H9 (cell line): ENCODE measurements around the gene MOB4. TPM values are rescaled to one million over a fixed set of nuclear protein-coding genes. Genes with fewer than 3 reads are reported as not detected.
A peak's percentile ranks its signal among the peaks of the same experiment; 100 is the strongest.

Experiments
- DNase-seq: peaks from one replicate; pipeline ENCODE4 v3.0.0-alpha.2; 2017
- H2AFZ ChIP-seq: one replicate; pipeline ENCODE4 v1.6.1; 2013; ENCODE audit warnings: mild to moderate bottlenecking, low read length, control low read depth, moderate library complexity
- H2AK5ac ChIP-seq: 2 replicates; pipeline ENCODE4 v1.6.1; 2013; ENCODE audit warnings: low read length, control low read depth, mixed read lengths; ENCODE audit not compliant: insufficient read length
- H2BK120ac ChIP-seq: one replicate; pipeline ENCODE4 v1.6.1; 2013; ENCODE audit warnings: low read depth, mild to moderate bottlenecking, low read length, control low read depth, inconsistent platforms; ENCODE audit not compliant: poor library complexity, severe bottlenecking
- H2BK12ac ChIP-seq: 2 replicates; pipeline ENCODE4 v1.6.1; 2013; ENCODE audit warnings: low read length, control low read depth, mixed read lengths, low read depth; ENCODE audit not compliant: insufficient read length
- H2BK15ac ChIP-seq: 2 replicates; pipeline ENCODE4 v1.6.1; 2013; ENCODE audit warnings: low read depth, low read length, control low read depth
- H2BK20ac ChIP-seq: one replicate; pipeline ENCODE4 v1.6.1; 2013; ENCODE audit warnings: low read depth, mild to moderate bottlenecking, low read length, control low read depth, inconsistent platforms; ENCODE audit not compliant: poor library complexity, severe bottlenecking
- H2BK5ac ChIP-seq: 2 replicates; pipeline ENCODE4 v1.6.1; 2013; ENCODE audit warnings: low read length, control low read depth, mixed read lengths; ENCODE audit not compliant: insufficient read length
- H3K14ac ChIP-seq: 2 replicates; pipeline ENCODE4 v1.6.1; 2013; ENCODE audit warnings: low read length, control low read depth; ENCODE audit not compliant: insufficient read depth
- H3K18ac ChIP-seq: 2 replicates; pipeline ENCODE4 v1.6.1; 2013; ENCODE audit warnings: low read depth, mild to moderate bottlenecking, mixed read lengths, low read length, control low read depth; ENCODE audit not compliant: insufficient read length
- H3K23ac ChIP-seq: 2 replicates; pipeline ENCODE4 v1.6.1; 2013; ENCODE audit warnings: low read length, control low read depth, mixed read lengths, low read depth; ENCODE audit not compliant: insufficient read length
- H3K23me2 ChIP-seq: 2 replicates; pipeline ENCODE4 v1.6.1; 2013; ENCODE audit warnings: low read depth, mild to moderate bottlenecking, mixed read lengths, low read length, control low read depth; ENCODE audit not compliant: insufficient read length, poor library complexity, severe bottlenecking
- H3K27ac ChIP-seq: 2 replicates; pipeline ENCODE4 v1.5.1; 2013; ENCODE audit warnings: low read length, control low read depth, mixed read lengths, low read depth; ENCODE audit not compliant: insufficient read length
- H3K27me3 ChIP-seq: 2 replicates; pipeline ENCODE4 v1.6.1; 2013; ENCODE audit warnings: low read length, control low read depth, inconsistent platforms; ENCODE audit not compliant: insufficient read depth
- H3K4ac ChIP-seq: 2 replicates; pipeline ENCODE4 v1.6.1; 2013; ENCODE audit warnings: low read depth, mild to moderate bottlenecking, control low read depth, inconsistent platforms, low read length, moderate library complexity
- H3K4me1 ChIP-seq: 2 replicates; pipeline ENCODE4 v1.6.1; 2013; ENCODE audit warnings: low read length, control low read depth, inconsistent platforms; ENCODE audit not compliant: insufficient read depth
- H3K4me2 ChIP-seq: 2 replicates; pipeline ENCODE4 v1.6.1; 2013; ENCODE audit warnings: low read length, control low read depth, mixed read lengths; ENCODE audit not compliant: insufficient read length, insufficient read depth
- H3K56ac ChIP-seq: 2 replicates; pipeline ENCODE4 v1.6.1; 2013; ENCODE audit warnings: low read depth, mild to moderate bottlenecking, mixed read lengths, low read length, control low read depth; ENCODE audit not compliant: insufficient read length
- H3K79me1 ChIP-seq: 2 replicates; pipeline ENCODE4 v1.6.1; 2013; ENCODE audit warnings: low read depth, mild to moderate bottlenecking, moderate library complexity, low read length, control low read depth, inconsistent platforms; ENCODE audit not compliant: insufficient read depth, poor library complexity, severe bottlenecking
- H3K79me2 ChIP-seq: 2 replicates; pipeline ENCODE4 v1.6.1; 2013; ENCODE audit warnings: low read length, control low read depth, inconsistent platforms; ENCODE audit not compliant: insufficient read depth
- H3K9ac ChIP-seq: 2 replicates; pipeline ENCODE4 v1.6.1; 2013; ENCODE audit warnings: low read length, control low read depth, mixed read lengths; ENCODE audit not compliant: insufficient read length; ENCODE audit errors: extremely low read depth
- H3K9me3 ChIP-seq: one replicate; pipeline ENCODE4 v1.6.1; 2013; ENCODE audit warnings: low read depth, low read length, inconsistent platforms; ENCODE audit not compliant: control insufficient read depth
- H3T11ph ChIP-seq: one replicate; pipeline ENCODE4 v1.6.1; 2013; ENCODE audit warnings: mild to moderate bottlenecking, low read length, control low read depth, inconsistent platforms
- H4K20me1 ChIP-seq: one replicate; pipeline ENCODE4 v1.6.1; 2013; ENCODE audit not compliant: control insufficient read depth, insufficient read length, insufficient read depth
- H4K5ac ChIP-seq: 2 replicates; pipeline ENCODE4 v1.6.1; 2013; ENCODE audit warnings: low read depth, mild to moderate bottlenecking, mixed read lengths, low read length, control low read depth; ENCODE audit not compliant: insufficient read length
- H4K8ac ChIP-seq: replicated peaks from 2 replicates; pipeline ENCODE4 v1.6.1; 2013; ENCODE audit warnings: low read length, control low read depth, mixed read lengths, low read depth; ENCODE audit not compliant: insufficient read length
- H4K91ac ChIP-seq: 2 replicates; pipeline ENCODE4 v1.6.1; 2013; ENCODE audit warnings: low read depth, mild to moderate bottlenecking, moderate library complexity, mixed read lengths, low read length, control low read depth; ENCODE audit not compliant: insufficient read length
- H3K27ac Mint-ChIP-seq, 3 experiments: 2 replicates in 2 of 3; 3 replicates in 1 of 3; pipeline ENCODE4 v1.8.0; 2020 to 2021; ENCODE audit warnings: mixed read lengths in 3 of 3, mild to moderate bottlenecking in 1 of 3, moderate library complexity in 1 of 3
- H3K27me3 Mint-ChIP-seq: 2 replicates; pipeline ENCODE4 v1.8.0; 2021; ENCODE audit warnings: low read depth, mild to moderate bottlenecking, moderate library complexity, mixed read lengths
- H3K36me3 Mint-ChIP-seq, 3 experiments: 2 replicates in 2 of 3; 3 replicates in 1 of 3; pipeline ENCODE4 v1.8.0; 2020 to 2021; ENCODE audit warnings: low read depth in 3 of 3, mixed read lengths in 3 of 3; ENCODE audit not compliant: insufficient read depth in 1 of 3
- H3K4me1 Mint-ChIP-seq, 2 experiments: 2 replicates each; pipeline ENCODE4 v1.8.0; 2020; ENCODE audit warnings: mixed read lengths in 2 of 2
- H3K4me3 Mint-ChIP-seq, 2 experiments: 2 replicates in 1 of 2; 3 replicates in 1 of 2; pipeline ENCODE4 v1.8.0; 2020 to 2021; ENCODE audit warnings: mild to moderate bottlenecking in 2 of 2, mixed read lengths in 2 of 2, moderate library complexity in 1 of 2
- H3K9me3 Mint-ChIP-seq, 2 experiments: 2 replicates in 1 of 2; 3 replicates in 1 of 2; pipeline ENCODE4 v1.8.0; 2020; ENCODE audit warnings: mild to moderate bottlenecking in 2 of 2, mixed read lengths in 2 of 2, moderate library complexity in 1 of 2
- CTCF ChIP-seq: fragments of 200-600 bp; sonication (generic); conservative IDR thresholded peaks from 3 replicates; pipeline ENCODE4 v1.8.0; 2021; ENCODE audit warnings: antibody characterized with exemption, mild to moderate bottlenecking
- WGBS: extraction: QIAGEN DNeasy Blood & Tissue Kit; methylation state at CpG from one replicate; pipeline ENCODE4 v1.1.7; 2013; ENCODE audit warnings: missing lambda C conversion rate, low lambda C conversion rate, mixed read lengths; ENCODE audit not compliant: insufficient read length; ENCODE audit errors: extremely low coverage; 5-methylcytosine and 5-hydroxymethylcytosine counted together
- total RNA-seq: library from RNA; stranded (reverse); gene quantifications from 2 replicates; pipeline ENCODE4 v1.2.1, GENCODE V29; 2021

MOB4 gene
- total RNA-seq, 1 experiment from 2014 or later: 57.6 TPM

- H3K9me3 ChIP-seq: peaks cover 5% of the 10 kb centered on the region
- H3K23me2 ChIP-seq: no peaks in the 10 kb centered on the region
- no peaks in the 10 kb centered on the region for H3K79me1 ChIP-seq
- H2AFZ ChIP-seq: no peak overlapping the region
- no peak overlapping the region for H3T11ph ChIP-seq
- H3K23ac ChIP-seq: no peak overlapping the region
- TF ChIP-seq CTCF: no peak
- H3K27ac Mint-ChIP-seq: 0 out of 7 replicates have a peak overlapping the region, but pooled peaks of 1 of the 3 experiments have one; percentile 42
- H3K4ac ChIP-seq: no peak overlapping the region
- no peak for DNase-seq
- H2BK15ac ChIP-seq: no peak overlapping the region
- H3K9me3 Mint-ChIP-seq: peaks cover 5 to 11% of the 10 kb centered on the region in 2 experiments; a peak in 3 of 5 replicates
- H2BK20ac ChIP-seq: no peak overlapping the region
- H2AK5ac ChIP-seq: no peak overlapping the region
- no peak overlapping the region for H2BK5ac ChIP-seq
- peaks cover 4% of the 10 kb centered on the region; the same call in 1 of the 2 replicates for H3K4me1 ChIP-seq
- H4K5ac ChIP-seq: no peak overlapping the region
- H3K36me3 Mint-ChIP-seq: peaks cover 0 to 16% (median 2%) of the 10 kb centered on the region in 3 experiments; a peak in 4 of 7 replicates
- H3K14ac ChIP-seq: no peak overlapping the region
- no peak overlapping the region for H3K18ac ChIP-seq
- H3K27ac ChIP-seq: no peak overlapping the region
- H4K8ac ChIP-seq: no peak overlapping the region
- no peak overlapping the region for H3K56ac ChIP-seq
- WGBS: no CpG with 5 or more reads among the region's 5 CpGs
- no peak overlapping the region for H2BK12ac ChIP-seq
- H3K27me3 Mint-ChIP-seq: no peaks in the 10 kb centered on the region
- no peak overlapping the region for H2BK120ac ChIP-seq
- H3K4me1 Mint-ChIP-seq: peaks cover 20 to 40% of the 10 kb centered on the region in 2 experiments
- no peaks in the 10 kb centered on the region for H3K79me2 ChIP-seq
- no peaks in the 10 kb centered on the region for H4K20me1 ChIP-seq
- no peak overlapping the region for H3K4me3 Mint-ChIP-seq
- no peak overlapping the region for H4K91ac ChIP-seq
- H3K9ac ChIP-seq: no peak overlapping the region
- H3K4me2 ChIP-seq: no peak overlapping the region
- H3K27me3 ChIP-seq: no peaks in the 10 kb centered on the region
These were observed 82.6 kb downstream of the MOB4 start for GRCh38 chr2:197598450-197598849.
